HEK293 (cell line): ENCODE results near the gene ECE1.

Source experiments
- CTCF ChIP-seq: fragments of 450-650 bp; formaldehyde crosslinking; IDR thresholded peaks from 2 replicates; pipeline ENCODE4 v1.5.1; 2016; ENCODE audit warnings: missing biosample characterization, missing genetic modification characterization
- ZFP37 ChIP-seq: fragments of 450-650 bp; formaldehyde crosslinking; IDR thresholded peaks from 2 replicates; pipeline ENCODE4 v1.5.1; 2016; ENCODE audit warnings: missing biosample characterization, missing genetic modification characterization

- TF ChIP-seq CTCF (tag by site-specific recombination): no peak
- no peak for TF ChIP-seq ZFP37 (tag by site-specific recombination)
These were observed 115.5 kb downstream of the ECE1 start for GRCh38 chr1:21174654-21175323.
